B cell (primary cell): ENCODE results near the gene ZBTB25. TPM values are rescaled to one million over a fixed set of nuclear protein-coding genes. Genes with fewer than 3 reads are reported as not detected.

Experiments used
- ATAC-seq: fragments of 200-7000 bp; cut with Tn5 transposase; one replicate; pipeline ENCODE4 v1.10.0; 2021; ENCODE audit warnings: low read depth, mild to moderate bottlenecking, moderate number of reproducible peaks, moderate library complexity
- CTCF ChIA-PET: fragments of 350-600 bp; sonication (Branson Sonifier 250); formaldehyde crosslinking; loops from one replicate; lab custom pipeline; 2021; ENCODE audit warnings: antibody characterized with exemption, inconsistent platforms; lab: Charles Lee
- POLR2A ChIA-PET: fragments of 350-600 bp; sonication (Branson Sonifier 250); formaldehyde crosslinking; loops from one replicate; lab custom pipeline; 2021; ENCODE audit warnings: antibody characterized with exemption; lab: Charles Lee
- DNase-seq: peaks from one replicate; pipeline ENCODE4 v3.0.0; 2013
- H2AFZ ChIP-seq: 2 replicates; pipeline ENCODE4 v1.6.1; 2012; ENCODE audit warnings: mild to moderate bottlenecking, low read depth, low read length; ENCODE audit not compliant: insufficient read depth, poor library complexity, severe bottlenecking
- H3K27ac ChIP-seq, 2 donors: 1 replicate in 1 of 2; 2 replicates in 1 of 2; pipeline ENCODE4 v1.5.1; 2012 to 2013; ENCODE audit warnings: low read length in 2 of 2, mild to moderate bottlenecking in 2 of 2, moderate library complexity in 1 of 2
- H3K27me3 ChIP-seq, 4 experiments: fragments of 200-600 bp in 1 of 4; sonication (generic) in 1 of 4; replicated peaks in 1 of 4; 1 replicate in 2 of 4; 2 replicates in 2 of 4; pipeline versions ENCODE4 v1.6.1 to v1.7.0; 2013 to 2016; ENCODE audit warnings: low read length in 3 of 4, mild to moderate bottlenecking in 2 of 4, mixed read lengths in 1 of 4, moderate library complexity in 1 of 4; ENCODE audit not compliant: insufficient read depth in 4 of 4, control insufficient read depth in 3 of 4; ENCODE audit errors: control extremely low read depth in 1 of 4
- H3K36me3 ChIP-seq, 2 experiments: replicated peaks in 1 of 2; 1 replicate in 1 of 2; 2 replicates in 1 of 2; pipeline versions ENCODE4 v1.6.1 to v1.7.1; 2013; ENCODE audit warnings: low read length in 1 of 2; ENCODE audit not compliant: insufficient read depth in 2 of 2, control insufficient read depth in 1 of 2; ENCODE audit errors: control extremely low read depth in 1 of 2, extremely low read depth in 1 of 2
- H3K4me1 ChIP-seq, 2 donors: fragments of 200-600 bp in 1 of 2; sonication (generic) in 1 of 2; 1 replicate in 1 of 2; 2 replicates in 1 of 2; pipeline versions ENCODE4 v1.5.1 to v1.6.1; 2013 to 2017; ENCODE audit warnings: low read length in 2 of 2; ENCODE audit not compliant: control insufficient read depth in 2 of 2, insufficient read depth in 2 of 2
- H3K4me2 ChIP-seq: replicated peaks from 2 replicates; pipeline ENCODE3; 2012; ENCODE audit warnings: mild to moderate bottlenecking, low read depth, low read length; ENCODE audit not compliant: poor library complexity, severe bottlenecking
- H3K4me3 ChIP-seq, 5 experiments: fragments of 200-600 bp in 1 of 5; sonication (generic) in 1 of 5; 1 replicate in 3 of 5; 2 replicates in 2 of 5; pipeline versions ENCODE4 v1.5.1 to v1.7.0; 2011 to 2016; ENCODE audit warnings: low read length in 4 of 5, mild to moderate bottlenecking in 4 of 5, low read depth in 2 of 5, control low read depth in 1 of 5, moderate library complexity in 1 of 5; ENCODE audit not compliant: insufficient read depth in 1 of 5; ENCODE audit errors: control extremely low read depth in 1 of 5, extremely low read depth in 1 of 5
- H3K79me2 ChIP-seq: fragments of 200-600 bp; sonication (generic); one replicate; pipeline ENCODE4 v1.6.0; 2016; ENCODE audit warnings: low read length; ENCODE audit not compliant: control insufficient read depth, insufficient read depth
- H3K9ac ChIP-seq: fragments of 200-600 bp; sonication (generic); 2 replicates; pipeline ENCODE4 v1.6.1; 2017; ENCODE audit warnings: mild to moderate bottlenecking, low read length, moderate library complexity
- H3K9me3 ChIP-seq, 3 donors: one replicate each; pipeline versions ENCODE4 v1.6.1 to v1.7.1; 2013; ENCODE audit warnings: low read length in 2 of 3; ENCODE audit not compliant: control insufficient read depth in 2 of 3, insufficient read depth in 1 of 3; ENCODE audit errors: control extremely low read depth in 1 of 3
- H4K20me1 ChIP-seq: 2 replicates; pipeline ENCODE4 v1.6.0; 2012; ENCODE audit warnings: mild to moderate bottlenecking, low read length; ENCODE audit not compliant: insufficient read depth, control insufficient read depth, poor library complexity, severe bottlenecking
- H3K27ac Mint-ChIP-seq: one replicate; pipeline ENCODE4 v1.8.0; 2021; ENCODE audit warnings: mixed read lengths
- H3K27me3 Mint-ChIP-seq: one replicate; pipeline ENCODE4 v1.8.0; 2021; ENCODE audit warnings: mixed read lengths
- H3K4me1 Mint-ChIP-seq: one replicate; pipeline ENCODE4 v1.8.0; 2021; ENCODE audit warnings: mixed read lengths
- H3K4me3 Mint-ChIP-seq: one replicate; pipeline ENCODE4 v1.8.0; 2021; ENCODE audit warnings: mixed read lengths
- H3K9me3 Mint-ChIP-seq: one replicate; pipeline ENCODE4 v1.8.0; 2022; ENCODE audit warnings: mixed read lengths; ENCODE audit not compliant: insufficient read depth
- EZH2 ChIP-seq: IDR thresholded peaks from 2 replicates; pipeline ENCODE4 v1.6.1; 2012; ENCODE audit warnings: borderline replicate concordance, low read depth, mild to moderate bottlenecking, moderate library complexity, low read length; ENCODE audit not compliant: insufficient read depth, poor library complexity, severe bottlenecking
- WGBS: methylation state at CpG from one replicate; pipeline ENCODE4 v1.1.5; 2013; ENCODE audit warnings: missing lambda C conversion rate; ENCODE audit not compliant: insufficient coverage; 5-methylcytosine and 5-hydroxymethylcytosine counted together
- intact Hi-C: fragments of 100-400 bp; cut with micrococcal nuclease; formaldehyde crosslinking; loops from one replicate; pipeline ENCODE4 v1.10.0; 2022
- polyA plus RNA-seq: library from polyadenylated mRNA; depleted of rRNA; stranded (reverse); fragments of >200 nt; gene quantifications from 2 replicates; pipeline ENCODE4 v1.2.3, GENCODE V29; 2012
- total RNA-seq, 2 donors: library from RNA; stranded (reverse); fragments of 120-200 nt in 1 of 2; gene quantifications; 1 replicate in 1 of 2; 2 replicates in 1 of 2; pipeline versions ENCODE4 v1.2.3 to v1.2.4, GENCODE V29; 2013 to 2022
- TF ChIP-seq, protein P1 (sequence below): fragments of 200-600 bp; IDR thresholded peaks from one replicate; pipeline ENCODE4 v1.8.0; 2022; ENCODE audit warnings: antibody characterized with exemption, mild to moderate bottlenecking

ZBTB25 gene
- total and polyA plus RNA-seq, 2 donors (not counting 1 experiment from before 2014, with no cell fraction given): 20.8 to 45.7 TPM

DNA sequence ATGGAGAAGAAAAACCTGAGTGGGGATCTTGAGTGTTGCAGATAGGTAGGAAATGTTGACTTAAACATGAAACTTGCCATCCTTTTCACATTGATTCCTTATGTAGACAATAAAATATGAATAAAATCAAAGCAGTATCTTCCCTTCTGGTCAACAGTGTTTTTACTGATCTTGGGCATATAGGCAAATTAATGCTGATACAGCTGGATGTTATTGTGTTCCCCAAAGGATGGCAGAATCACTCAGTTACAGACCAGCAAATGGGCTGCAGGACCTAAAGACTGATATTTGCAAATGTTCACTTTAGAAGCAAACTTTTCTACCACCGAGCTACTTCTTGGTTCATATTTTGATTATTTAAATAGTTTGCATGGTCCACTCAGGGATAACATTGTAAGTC is 81.6 kb downstream of the ZBTB25 start:
- ChIA-PET POLR2A (no interaction called here), CTCF (interaction anchor here (17.5 kb wide), 1 partner anchor 54 kb away, joined by 255 read pairs; no protein-coding TSS in a partner anchor)
- H2AFZ ChIP-seq: no peak overlapping the region
- ATAC-seq: no peak
- no peak overlapping the region for H3K4me3 ChIP-seq
- no peaks in the 10 kb centered on the region for H3K79me2 ChIP-seq
- no peak overlapping the region for H3K27ac Mint-ChIP-seq
- intact Hi-C loops: no loop called here
- no peaks in the 10 kb centered on the region for H3K27me3 ChIP-seq
- no peak overlapping the region for H3K4me3 Mint-ChIP-seq
- no peak for TF ChIP-seq EZH2
- TF ChIP-seq, protein P1, sequence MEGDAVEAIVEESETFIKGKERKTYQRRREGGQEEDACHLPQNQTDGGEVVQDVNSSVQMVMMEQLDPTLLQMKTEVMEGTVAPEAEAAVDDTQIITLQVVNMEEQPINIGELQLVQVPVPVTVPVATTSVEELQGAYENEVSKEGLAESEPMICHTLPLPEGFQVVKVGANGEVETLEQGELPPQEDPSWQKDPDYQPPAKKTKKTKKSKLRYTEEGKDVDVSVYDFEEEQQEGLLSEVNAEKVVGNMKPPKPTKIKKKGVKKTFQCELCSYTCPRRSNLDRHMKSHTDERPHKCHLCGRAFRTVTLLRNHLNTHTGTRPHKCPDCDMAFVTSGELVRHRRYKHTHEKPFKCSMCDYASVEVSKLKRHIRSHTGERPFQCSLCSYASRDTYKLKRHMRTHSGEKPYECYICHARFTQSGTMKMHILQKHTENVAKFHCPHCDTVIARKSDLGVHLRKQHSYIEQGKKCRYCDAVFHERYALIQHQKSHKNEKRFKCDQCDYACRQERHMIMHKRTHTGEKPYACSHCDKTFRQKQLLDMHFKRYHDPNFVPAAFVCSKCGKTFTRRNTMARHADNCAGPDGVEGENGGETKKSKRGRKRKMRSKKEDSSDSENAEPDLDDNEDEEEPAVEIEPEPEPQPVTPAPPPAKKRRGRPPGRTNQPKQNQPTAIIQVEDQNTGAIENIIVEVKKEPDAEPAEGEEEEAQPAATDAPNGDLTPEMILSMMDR: no peak
- no peaks in the 10 kb centered on the region for H3K4me1 ChIP-seq
- no peak overlapping the region for H3K27ac ChIP-seq
- H3K4me2 ChIP-seq: no peak overlapping the region
- H3K9ac ChIP-seq: no peak overlapping the region
- peaks cover 13 to 62% of the 10 kb centered on the region in 2 experiments for H3K36me3 ChIP-seq
- no peak for DNase-seq
- no peaks in the 10 kb centered on the region for H3K27me3 Mint-ChIP-seq
- no peaks in the 10 kb centered on the region for H3K9me3 Mint-ChIP-seq
- no peaks in the 10 kb centered on the region for H3K9me3 ChIP-seq
- no peaks in the 10 kb centered on the region for H3K4me1 Mint-ChIP-seq
- no CpG with 5 or more reads among the region's 1 CpG for WGBS
- H4K20me1 ChIP-seq: no peaks in the 10 kb centered on the region

DNA sequence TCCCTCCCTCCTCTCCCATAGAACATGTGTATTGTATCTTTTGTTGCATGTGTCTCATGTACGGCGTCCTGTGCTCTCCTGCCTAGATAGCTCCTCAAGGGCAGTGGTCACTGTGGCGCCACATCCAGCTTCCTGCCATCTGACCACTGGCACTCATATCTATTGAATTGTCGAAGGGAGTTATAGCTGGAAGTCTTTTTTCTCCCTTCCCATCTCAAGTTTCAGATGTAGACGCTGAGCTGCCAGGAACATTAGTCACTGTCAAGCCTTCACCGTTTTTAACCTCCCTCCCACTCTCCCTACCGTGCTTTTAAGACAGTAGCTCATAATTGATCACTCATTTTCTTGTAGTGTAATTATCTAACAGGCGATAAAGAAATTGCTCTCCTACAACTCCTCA is 82.5 kb downstream of the ZBTB25 start:
- Histone ChIP-seq H3K27me3 (no peaks in the 10 kb centered on the region), H3K4me1 (no peaks in the 10 kb centered on the region), H2AFZ (no peak overlapping the region), H3K9ac (no peak overlapping the region), H3K4me3 (no peak overlapping the region), H3K36me3 (peaks cover 14 to 67% of the 10 kb centered on the region in 2 experiments), H3K27ac (no peak overlapping the region), H3K79me2 (no peaks in the 10 kb centered on the region), H4K20me1 (no peaks in the 10 kb centered on the region), H3K9me3 (no peaks in the 10 kb centered on the region), H3K4me2 (no peak overlapping the region)
- no peak overlapping the region for H3K27ac Mint-ChIP-seq
- TF ChIP-seq, protein P1: no peak
- TF ChIP-seq EZH2: no peak
- H3K27me3 Mint-ChIP-seq: no peaks in the 10 kb centered on the region
- H3K4me1 Mint-ChIP-seq: no peaks in the 10 kb centered on the region
- H3K9me3 Mint-ChIP-seq: no peaks in the 10 kb centered on the region
- H3K4me3 Mint-ChIP-seq: no peak overlapping the region
- POLR2A ChIA-PET: no interaction called here
- no peak for DNase-seq
- no peak for ATAC-seq
- intact Hi-C loops: no loop called here
- 82% methylated on average over 3 of the region's 8 CpGs for WGBS
- CTCF ChIA-PET: interaction anchor here (0.6 to 17.5 kb wide), 5 partner anchors 8 to 77 kb away, joined by 3 to 255 read pairs (median 3); no protein-coding TSS in a partner anchor
